Liver (tissue), 9 donors: ENCODE data around the gene MXD4. TPM values are rescaled to one million over a fixed set of nuclear protein-coding genes. Genes with fewer than 3 reads are reported as not detected.

Experiments used
- DNase-seq: peaks from one replicate; pipeline ENCODE4 v3.0.0-alpha.2; 2017; ENCODE audit warnings: low spot score
- H3K27ac ChIP-seq, 2 donors: one replicate each; pipeline ENCODE4 v1.7.0; 2013; ENCODE audit warnings: inconsistent platforms in 2 of 2, low read length in 2 of 2, control low read depth in 1 of 2, low read depth in 1 of 2, mild to moderate bottlenecking in 1 of 2
- H3K27me3 ChIP-seq, 4 donors: one replicate each; pipeline versions ENCODE4 v1.6.1 to v1.7.0; 2013; ENCODE audit warnings: low read length in 3 of 4, inconsistent platforms in 1 of 4, mild to moderate bottlenecking in 1 of 4, moderate library complexity in 1 of 4; ENCODE audit not compliant: control insufficient read depth in 4 of 4, insufficient read depth in 4 of 4
- H3K36me3 ChIP-seq, 4 donors: one replicate each; pipeline versions ENCODE4 v1.6.1 to v1.7.0; 2013; ENCODE audit warnings: low read length in 3 of 4, mild to moderate bottlenecking in 3 of 4, low read depth in 1 of 4, moderate library complexity in 1 of 4; ENCODE audit not compliant: control insufficient read depth in 4 of 4, insufficient read depth in 3 of 4
- H3K4me1 ChIP-seq, 4 donors: one replicate each; pipeline versions ENCODE4 v1.6.1 to v1.7.0; 2013; ENCODE audit warnings: low read length in 3 of 4, mild to moderate bottlenecking in 3 of 4, moderate library complexity in 1 of 4; ENCODE audit not compliant: control insufficient read depth in 4 of 4, insufficient read depth in 4 of 4
- H3K4me3 ChIP-seq, 3 donors: one replicate each; pipeline versions ENCODE4 v1.6.1 to v1.7.0; 2013; ENCODE audit warnings: low read length in 3 of 3, control low read depth in 1 of 3, low read depth in 1 of 3, mild to moderate bottlenecking in 1 of 3
- H3K9ac ChIP-seq, 2 donors: one replicate each; pipeline ENCODE4 v1.7.0; 2013; ENCODE audit warnings: low read length in 2 of 2, mild to moderate bottlenecking in 2 of 2, moderate library complexity in 2 of 2, control low read depth in 1 of 2, low read depth in 1 of 2
- H3K9me3 ChIP-seq, 4 donors: one replicate each; pipeline versions ENCODE4 v1.6.1 to v1.7.0; 2013; ENCODE audit warnings: low read length in 3 of 4; ENCODE audit not compliant: control insufficient read depth in 4 of 4
- EGR1 ChIP-seq, 2 donors: IDR thresholded peaks; 2 replicates each; pipeline ENCODE4 v1.6.1; 2016 to 2018; ENCODE audit warnings: antibody characterized with exemption in 2 of 2, low read depth in 2 of 2
- FOXA1 ChIP-seq: IDR thresholded peaks from 2 replicates; pipeline ENCODE4 v1.6.1; 2016; ENCODE audit warnings: antibody characterized with exemption
- FOXA2 ChIP-seq: IDR thresholded peaks from 2 replicates; pipeline ENCODE4 v1.6.1; 2016; ENCODE audit warnings: antibody characterized with exemption
- GABPA ChIP-seq, 2 donors: IDR thresholded peaks in 1 of 2; conservative IDR thresholded peaks in 1 of 2; 2 replicates each; pipeline ENCODE4 v1.6.1; 2016; ENCODE audit warnings: antibody characterized with exemption in 2 of 2, mild to moderate bottlenecking in 1 of 2, moderate library complexity in 1 of 2
- HNF4A ChIP-seq, 2 donors: conservative IDR thresholded peaks; 2 replicates each; pipeline ENCODE4 v1.6.1; 2016; ENCODE audit warnings: antibody characterized with exemption in 2 of 2, mild to moderate bottlenecking in 2 of 2
- JUND ChIP-seq, 2 donors: IDR thresholded peaks; 2 replicates each; pipeline ENCODE4 v1.6.1; 2016; ENCODE audit warnings: antibody characterized with exemption in 2 of 2
- NR2F2 ChIP-seq: IDR thresholded peaks from 2 replicates; pipeline ENCODE4 v1.6.1; 2016; ENCODE audit warnings: antibody characterized with exemption
- RAD21 ChIP-seq, 2 donors: IDR thresholded peaks; 2 replicates each; pipeline ENCODE4 v1.6.1; 2016; ENCODE audit warnings: antibody characterized with exemption in 2 of 2, mild to moderate bottlenecking in 2 of 2
- REST ChIP-seq: IDR thresholded peaks from 2 replicates; pipeline ENCODE4 v1.6.1; 2016; ENCODE audit warnings: antibody characterized with exemption, mild to moderate bottlenecking
- RXRA ChIP-seq, 2 donors: IDR thresholded peaks; 2 replicates each; pipeline ENCODE4 v1.6.1; 2017 to 2018; ENCODE audit warnings: antibody characterized with exemption in 2 of 2, mild to moderate bottlenecking in 1 of 2
- SP1 ChIP-seq: IDR thresholded peaks from 2 replicates; pipeline ENCODE4 v1.6.1; 2018; ENCODE audit warnings: antibody characterized with exemption, mild to moderate bottlenecking
- TAF1 ChIP-seq: conservative IDR thresholded peaks from 2 replicates; pipeline ENCODE4 v1.6.1; 2016; ENCODE audit warnings: antibody characterized with exemption, mild to moderate bottlenecking
- YY1 ChIP-seq: IDR thresholded peaks from 2 replicates; pipeline ENCODE4 v1.6.1; 2016; ENCODE audit warnings: antibody characterized with exemption, mild to moderate bottlenecking
- WGBS: extraction: QIAGEN DNeasy Blood & Tissue Kit; methylation state at CpG from one replicate; pipeline ENCODE4 v1.1.7; 2013; 5-methylcytosine and 5-hydroxymethylcytosine counted together
- polyA plus RNA-seq, 2 donors: library from polyadenylated mRNA; stranded (reverse) in 1 of 2; unstranded in 1 of 2; fragments of 200-250 nt in 1 of 2; fragments of >200 nt in 1 of 2; fragmentation: Nextera tagmentation in 1 of 2; extraction: Ambion mirVana in 1 of 2; gene quantifications; one replicate each; pipeline versions ENCODE4 v1.2.1 to v1.2.3, GENCODE V29; 2013 to 2015
- total RNA-seq, 2 donors: library from RNA; depleted of rRNA; stranded (reverse); fragments of >200 nt; gene quantifications; one replicate each; pipeline ENCODE4 v1.2.3, GENCODE V29; 2014
- TF ChIP-seq, protein P1 (sequence below): IDR thresholded peaks from 2 replicates; pipeline ENCODE4 v1.6.1; 2016; ENCODE audit warnings: antibody characterized with exemption
- TF ChIP-seq, protein P2 (sequence below): fragments of 150-350 bp; IDR thresholded peaks from 2 replicates; pipeline ENCODE4 v1.5.1; 2017; ENCODE audit warnings: improper control_type of control experiment, low read depth, low read length; ENCODE audit not compliant: missing input control
- TF ChIP-seq, protein P3 (sequence below): IDR thresholded peaks from 2 replicates; pipeline ENCODE4 v1.6.1; 2016; ENCODE audit warnings: antibody characterized with exemption
- TF ChIP-seq, protein P4 (sequence below): IDR thresholded peaks from 2 replicates; pipeline ENCODE4 v1.6.1; 2016; ENCODE audit warnings: antibody characterized with exemption
- donor health status: healthy.
- donor health status: healthy.
- donor health status: healthy.
- donor health status: healthy.
- donor health status: healthy.

Gene MXD4
- total and polyA plus RNA-seq, 4 donors: 6.5 to 19.6 (median 15.9) TPM

DNA sequence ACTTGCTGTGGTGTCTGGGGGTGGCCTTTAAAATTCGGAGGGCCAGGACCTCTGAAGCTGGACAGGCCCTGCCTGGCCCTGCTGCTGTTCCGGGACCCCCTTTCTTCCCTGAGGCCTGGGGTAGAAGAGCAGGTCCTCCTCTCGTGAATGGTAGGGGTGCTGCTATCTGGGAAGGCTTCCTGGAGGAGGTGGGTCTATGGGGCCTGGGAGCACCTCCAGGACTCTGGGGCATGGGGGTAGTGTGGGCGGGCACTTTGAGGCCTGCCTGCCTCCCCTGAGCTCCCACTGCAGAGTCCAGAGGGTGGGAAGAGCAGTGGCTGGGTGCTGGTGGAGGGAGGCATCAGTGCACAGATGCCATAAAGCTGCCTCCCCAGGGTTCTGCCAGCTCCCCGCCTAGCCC lies 4.9 kb upstream of the MXD4 start:
- no peak for DNase-seq
- no peak overlapping the region for H3K9ac ChIP-seq
- H3K27ac ChIP-seq: no peak overlapping the region
- WGBS: 92% methylated on average over 5 of the region's 5 CpGs
- TF ChIP-seq RAD21 (IDR thresholded peaks at IDR 0.05) (no peak), RXRA (IDR thresholded peaks at IDR 0.05) (no peak), GABPA (IDR thresholded peaks at IDR 0.05 in 1 of 2, conservative IDR thresholded peaks at IDR 0.05 in 1 of 2) (no peak), HNF4A (conservative IDR thresholded peaks at IDR 0.05) (no peak), JUND (IDR thresholded peaks at IDR 0.05) (no peak), YY1 (no peak), FOXA2 (no peak), REST (no peak), FOXA1 (no peak)
- TF ChIP-seq, protein P1, sequence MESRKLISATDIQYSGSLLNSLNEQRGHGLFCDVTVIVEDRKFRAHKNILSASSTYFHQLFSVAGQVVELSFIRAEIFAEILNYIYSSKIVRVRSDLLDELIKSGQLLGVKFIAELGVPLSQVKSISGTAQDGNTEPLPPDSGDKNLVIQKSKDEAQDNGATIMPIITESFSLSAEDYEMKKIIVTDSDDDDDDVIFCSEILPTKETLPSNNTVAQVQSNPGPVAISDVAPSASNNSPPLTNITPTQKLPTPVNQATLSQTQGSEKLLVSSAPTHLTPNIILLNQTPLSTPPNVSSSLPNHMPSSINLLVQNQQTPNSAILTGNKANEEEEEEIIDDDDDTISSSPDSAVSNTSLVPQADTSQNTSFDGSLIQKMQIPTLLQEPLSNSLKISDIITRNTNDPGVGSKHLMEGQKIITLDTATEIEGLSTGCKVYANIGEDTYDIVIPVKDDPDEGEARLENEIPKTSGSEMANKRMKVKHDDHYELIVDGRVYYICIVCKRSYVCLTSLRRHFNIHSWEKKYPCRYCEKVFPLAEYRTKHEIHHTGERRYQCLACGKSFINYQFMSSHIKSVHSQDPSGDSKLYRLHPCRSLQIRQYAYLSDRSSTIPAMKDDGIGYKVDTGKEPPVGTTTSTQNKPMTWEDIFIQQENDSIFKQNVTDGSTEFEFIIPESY: no peak
- TF ChIP-seq, protein P2, sequence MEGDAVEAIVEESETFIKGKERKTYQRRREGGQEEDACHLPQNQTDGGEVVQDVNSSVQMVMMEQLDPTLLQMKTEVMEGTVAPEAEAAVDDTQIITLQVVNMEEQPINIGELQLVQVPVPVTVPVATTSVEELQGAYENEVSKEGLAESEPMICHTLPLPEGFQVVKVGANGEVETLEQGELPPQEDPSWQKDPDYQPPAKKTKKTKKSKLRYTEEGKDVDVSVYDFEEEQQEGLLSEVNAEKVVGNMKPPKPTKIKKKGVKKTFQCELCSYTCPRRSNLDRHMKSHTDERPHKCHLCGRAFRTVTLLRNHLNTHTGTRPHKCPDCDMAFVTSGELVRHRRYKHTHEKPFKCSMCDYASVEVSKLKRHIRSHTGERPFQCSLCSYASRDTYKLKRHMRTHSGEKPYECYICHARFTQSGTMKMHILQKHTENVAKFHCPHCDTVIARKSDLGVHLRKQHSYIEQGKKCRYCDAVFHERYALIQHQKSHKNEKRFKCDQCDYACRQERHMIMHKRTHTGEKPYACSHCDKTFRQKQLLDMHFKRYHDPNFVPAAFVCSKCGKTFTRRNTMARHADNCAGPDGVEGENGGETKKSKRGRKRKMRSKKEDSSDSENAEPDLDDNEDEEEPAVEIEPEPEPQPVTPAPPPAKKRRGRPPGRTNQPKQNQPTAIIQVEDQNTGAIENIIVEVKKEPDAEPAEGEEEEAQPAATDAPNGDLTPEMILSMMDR: no peak
- TF ChIP-seq, protein P3, sequence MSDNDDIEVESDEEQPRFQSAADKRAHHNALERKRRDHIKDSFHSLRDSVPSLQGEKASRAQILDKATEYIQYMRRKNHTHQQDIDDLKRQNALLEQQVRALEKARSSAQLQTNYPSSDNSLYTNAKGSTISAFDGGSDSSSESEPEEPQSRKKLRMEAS: no peak
- no peaks in the 10 kb centered on the region for H3K9me3 ChIP-seq
- no peaks in the 10 kb centered on the region for H3K27me3 ChIP-seq
- H3K4me1 ChIP-seq: peaks cover 3 to 14% (median 11%) of the 10 kb centered on the region in 4 donors
- H3K36me3 ChIP-seq: no peaks in the 10 kb centered on the region
- no peak overlapping the region for H3K4me3 ChIP-seq

DNA sequence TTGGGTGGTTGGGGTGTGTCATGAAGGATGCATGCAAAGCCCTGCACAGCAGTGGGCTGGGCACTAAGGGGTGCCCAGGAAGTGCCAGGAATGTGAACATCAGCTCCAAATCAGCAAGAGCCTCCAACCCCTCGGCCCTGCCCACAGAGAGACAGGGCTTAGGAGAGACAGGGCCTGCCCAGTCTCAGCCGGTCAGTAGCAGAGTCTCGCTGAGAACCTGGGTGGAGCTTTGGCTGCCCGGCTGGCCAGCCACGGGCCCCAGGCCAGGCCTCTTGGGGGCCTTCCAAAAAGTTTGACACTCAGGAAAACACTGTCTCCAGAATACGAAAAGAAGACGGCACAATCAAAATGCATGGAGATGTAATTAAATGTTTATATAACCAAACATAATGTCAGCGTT lies 4.3 kb upstream of the MXD4 start:
- H3K27me3 ChIP-seq: no peaks in the 10 kb centered on the region
- H3K36me3 ChIP-seq: no peaks in the 10 kb centered on the region
- H3K9me3 ChIP-seq: no peaks in the 10 kb centered on the region
- TF ChIP-seq NR2F2: no peak
- no peak for TF ChIP-seq SP1
- TF ChIP-seq, protein P4, sequence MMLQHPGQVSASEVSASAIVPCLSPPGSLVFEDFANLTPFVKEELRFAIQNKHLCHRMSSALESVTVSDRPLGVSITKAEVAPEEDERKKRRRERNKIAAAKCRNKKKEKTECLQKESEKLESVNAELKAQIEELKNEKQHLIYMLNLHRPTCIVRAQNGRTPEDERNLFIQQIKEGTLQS: no peak
- no peak for TF ChIP-seq RXRA (IDR thresholded peaks at IDR 0.05)
- no peak for TF ChIP-seq TAF1
- no peak for TF ChIP-seq RAD21 (IDR thresholded peaks at IDR 0.05)
- no peak for TF ChIP-seq YY1
- no peak for TF ChIP-seq EGR1 (IDR thresholded peaks at IDR 0.05; ENCODE audit: low read depth in 2 of 2)
- TF ChIP-seq FOXA1: no peak
- TF ChIP-seq REST: no peak
- no peak for DNase-seq
- H3K9ac ChIP-seq: no peak overlapping the region
- peaks cover 3 to 15% (median 11%) of the 10 kb centered on the region in 4 donors for H3K4me1 ChIP-seq
- H3K27ac ChIP-seq: no peak overlapping the region
- H3K4me3 ChIP-seq: no peak overlapping the region
- WGBS: 23% methylated on average over 8 of the region's 8 CpGs
